Gastroesophageal sphincter (tissue), 4 donors: ENCODE results near the gene CEBPB. TPM values are rescaled to one million over a fixed set of nuclear protein-coding genes. Genes with fewer than 3 reads are reported as not detected.

Source experiments
- ATAC-seq: fragments of 150-250 bp; one replicate; pipeline ENCODE4 v1.9.1; 2016; ENCODE audit warnings: mild to moderate bottlenecking, moderate library complexity
- H3K27ac ChIP-seq, 4 donors: fragments of 200-600 bp; sonication (generic) in 3 of 4; 1 replicate in 3 of 4; 2 replicates in 1 of 4; pipeline ENCODE4 v1.5.1; 2016 to 2019
- H3K27me3 ChIP-seq: fragments of 200-600 bp; sonication (generic); one replicate; pipeline ENCODE4 v1.5.1; 2019
- H3K36me3 ChIP-seq, 2 donors: fragments of 200-600 bp; sonication (generic); one replicate each; pipeline ENCODE4 v1.5.1; 2019; ENCODE audit warnings: control low read depth in 1 of 2
- H3K4me1 ChIP-seq, 3 donors: fragments of 200-600 bp; sonication (generic); 1 replicate in 2 of 3; 2 replicates in 1 of 3; pipeline ENCODE4 v1.5.1; 2016 to 2019; ENCODE audit warnings: control low read depth in 2 of 3
- H3K4me3 ChIP-seq, 2 donors: fragments of 200-600 bp; sonication (generic); one replicate each; pipeline ENCODE4 v1.5.1; 2019; ENCODE audit warnings: mild to moderate bottlenecking in 1 of 2, moderate library complexity in 1 of 2
- H3K9me3 ChIP-seq, 3 donors: fragments of 200-600 bp; sonication (generic); one replicate each; pipeline ENCODE4 v1.5.1; 2017 to 2019; ENCODE audit warnings: control low read depth in 2 of 3
- EP300 ChIP-seq: sonication (generic); formaldehyde crosslinking; IDR thresholded peaks from one replicate; pipeline ENCODE4 v1.6.1; 2017; ENCODE audit warnings: antibody characterized with exemption, mild to moderate bottlenecking
- POLR2A ChIP-seq, 2 donors: fragments of 450-650 bp; IDR thresholded peaks; one replicate each; pipeline ENCODE4 v1.6.1; 2017; ENCODE audit warnings: antibody characterized with exemption in 2 of 2, mild to moderate bottlenecking in 2 of 2, moderate library complexity in 1 of 2
- POLR2AphosphoS5 ChIP-seq: sonication (generic); formaldehyde crosslinking; IDR thresholded peaks from one replicate; pipeline ENCODE4 v1.6.1; 2017; ENCODE audit warnings: antibody characterized with exemption
- WGBS, 2 donors: methylation state at CpG; one replicate each; pipeline ENCODE4 v1.1.5; 2018; ENCODE audit warnings: low coverage in 1 of 2; 5-methylcytosine and 5-hydroxymethylcytosine counted together
- total RNA-seq, 4 donors: library from RNA; depleted of rRNA; stranded (reverse); fragments of >200 nt; gene quantifications; one replicate each; pipeline ENCODE4 v1.1.0, GENCODE V29; 2016
- TF ChIP-seq, protein P1 (sequence below), 4 experiments: fragments of 200-600 bp in 2 of 4; fragments of 450-650 bp in 2 of 4; sonication (generic) in 1 of 4; IDR thresholded peaks; one replicate each; pipeline ENCODE4 v1.5.1; 2017 to 2019; ENCODE audit warnings: antibody characterized with exemption in 4 of 4, mild to moderate bottlenecking in 2 of 4, moderate library complexity in 2 of 4

The CEBPB gene
- total RNA-seq, 4 donors from 2014 or later, result 85.2 to 125 (median 108) TPM

DNA sequence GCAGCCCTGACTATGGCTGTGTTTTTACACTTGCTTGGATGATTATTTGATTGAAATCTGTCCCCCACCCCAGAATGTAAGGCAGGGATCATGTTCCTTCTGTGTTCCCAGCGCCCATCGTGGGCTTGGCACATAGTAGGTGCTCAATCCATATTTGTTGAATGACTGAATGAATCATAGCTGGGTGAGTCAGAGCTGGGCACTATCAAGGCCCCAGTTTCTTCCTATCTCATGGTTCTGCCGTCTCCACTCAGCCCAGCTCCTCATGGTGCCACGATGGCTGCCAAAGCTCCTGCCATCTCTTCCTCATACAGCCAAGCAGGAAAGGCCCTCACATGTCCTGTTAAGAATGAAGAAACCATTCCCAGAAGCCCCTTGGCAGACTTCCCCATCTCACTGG lies 29.0 kb downstream of the CEBPB start:
- Histone ChIP-seq H3K4me1 (peaks cover 0 to 20% (median 5%) of the 10 kb centered on the region in 3 donors), H3K4me3 (no peak overlapping the region), H3K36me3 (no peaks in the 10 kb centered on the region), H3K9me3 (peaks cover 0 to 10% (median 0%) of the 10 kb centered on the region in 3 donors), H3K27ac (no peak overlapping the region), H3K27me3 (no peaks in the 10 kb centered on the region)
- TF ChIP-seq POLR2AphosphoS5 (no peak), POLR2A (IDR thresholded peaks at IDR 0.05) (no peak), EP300 (no peak)
- TF ChIP-seq, protein P1, sequence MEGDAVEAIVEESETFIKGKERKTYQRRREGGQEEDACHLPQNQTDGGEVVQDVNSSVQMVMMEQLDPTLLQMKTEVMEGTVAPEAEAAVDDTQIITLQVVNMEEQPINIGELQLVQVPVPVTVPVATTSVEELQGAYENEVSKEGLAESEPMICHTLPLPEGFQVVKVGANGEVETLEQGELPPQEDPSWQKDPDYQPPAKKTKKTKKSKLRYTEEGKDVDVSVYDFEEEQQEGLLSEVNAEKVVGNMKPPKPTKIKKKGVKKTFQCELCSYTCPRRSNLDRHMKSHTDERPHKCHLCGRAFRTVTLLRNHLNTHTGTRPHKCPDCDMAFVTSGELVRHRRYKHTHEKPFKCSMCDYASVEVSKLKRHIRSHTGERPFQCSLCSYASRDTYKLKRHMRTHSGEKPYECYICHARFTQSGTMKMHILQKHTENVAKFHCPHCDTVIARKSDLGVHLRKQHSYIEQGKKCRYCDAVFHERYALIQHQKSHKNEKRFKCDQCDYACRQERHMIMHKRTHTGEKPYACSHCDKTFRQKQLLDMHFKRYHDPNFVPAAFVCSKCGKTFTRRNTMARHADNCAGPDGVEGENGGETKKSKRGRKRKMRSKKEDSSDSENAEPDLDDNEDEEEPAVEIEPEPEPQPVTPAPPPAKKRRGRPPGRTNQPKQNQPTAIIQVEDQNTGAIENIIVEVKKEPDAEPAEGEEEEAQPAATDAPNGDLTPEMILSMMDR (IDR thresholded peaks at IDR 0.05), result no peak
- ATAC-seq, result no peak
- WGBS, 2 donors, result 63 to 75% methylated on average over 4 of the region's 4 CpGs

DNA sequence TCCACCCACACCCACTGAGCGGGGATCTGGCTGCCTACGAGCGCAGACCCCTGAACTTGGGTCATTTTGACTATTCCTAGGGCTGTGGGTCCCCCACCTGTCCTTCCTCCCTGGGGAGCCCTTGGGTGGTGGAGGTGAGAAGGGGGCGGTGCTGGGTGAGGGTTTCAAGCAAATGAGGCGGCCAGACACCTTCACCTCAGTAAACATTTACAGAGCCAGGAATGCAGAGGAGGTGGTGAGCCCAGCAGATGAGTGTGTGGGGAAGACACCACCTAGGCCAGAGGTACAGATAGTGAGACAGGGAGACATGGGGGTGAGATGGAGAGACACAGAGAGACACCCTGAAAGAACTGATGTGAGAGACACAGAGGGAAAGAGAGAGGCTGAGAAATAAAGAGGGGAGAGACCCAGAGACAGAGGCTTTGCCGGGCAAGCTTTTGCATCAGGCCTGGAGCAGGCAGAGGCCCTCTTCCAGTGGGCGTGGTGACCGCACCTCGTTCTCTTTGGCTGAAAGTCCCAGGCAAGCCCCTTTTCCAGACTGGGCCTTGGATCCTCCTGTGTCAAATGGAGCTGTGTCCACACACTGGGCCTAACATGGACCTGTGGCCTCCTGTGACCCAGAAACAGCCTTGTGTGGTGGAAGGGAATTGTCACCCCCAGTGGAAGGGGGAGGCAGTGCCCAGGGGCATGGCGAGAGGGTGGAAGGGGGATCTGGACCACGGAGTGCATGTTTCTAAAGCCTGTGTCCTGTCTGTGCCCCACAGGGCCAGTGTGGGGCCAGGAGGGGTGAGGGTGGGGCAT lies 29.7 kb downstream of the CEBPB start:
- Histone ChIP-seq H3K27me3 (no peaks in the 10 kb centered on the region), H3K9me3 (peaks cover 0 to 10% (median 0%) of the 10 kb centered on the region in 3 donors), H3K36me3 (no peaks in the 10 kb centered on the region), H3K27ac (no peak overlapping the region), H3K4me3 (no peak overlapping the region), H3K4me1 (peaks cover 0 to 27% (median 5%) of the 10 kb centered on the region in 3 donors)
- no peak for TF ChIP-seq EP300
- TF ChIP-seq, protein P1 (IDR thresholded peaks at IDR 0.05), result no peak
- TF ChIP-seq POLR2A (IDR thresholded peaks at IDR 0.05), result no peak
- no peak for TF ChIP-seq POLR2AphosphoS5
- 89 to 90% methylated on average over 2 to 4 of the region's 11 CpGs for WGBS, 2 donors
- no peak for ATAC-seq

DNA sequence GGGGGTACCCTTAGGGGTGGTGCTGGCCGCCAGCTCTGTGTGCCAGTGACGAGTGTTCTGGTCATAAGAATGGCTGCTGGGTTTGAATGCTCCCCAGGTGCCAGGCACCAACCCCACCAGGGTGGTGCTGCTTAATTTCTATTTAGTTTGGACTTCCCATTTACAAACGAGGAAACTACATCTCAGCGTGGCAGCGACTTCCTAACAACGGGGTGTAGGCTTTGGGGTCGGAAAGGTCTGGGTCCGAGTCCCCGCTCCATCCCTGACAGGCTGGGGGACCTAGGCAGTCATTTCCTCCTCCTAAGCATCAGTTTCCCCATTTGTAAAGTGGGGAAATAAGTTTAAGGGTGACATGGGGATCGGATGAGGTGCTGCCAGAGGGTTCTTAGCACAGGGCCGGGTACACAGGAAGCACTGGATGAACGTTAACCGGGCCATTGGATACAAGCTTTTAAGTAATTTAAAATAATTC lies 30.3 kb downstream of the CEBPB start:
- no peak for TF ChIP-seq POLR2AphosphoS5
- TF ChIP-seq POLR2A (IDR thresholded peaks at IDR 0.05), result no peak
- no peak for TF ChIP-seq EP300
- TF ChIP-seq, protein P1 (IDR thresholded peaks at IDR 0.05), result no peak
- no peaks in the 10 kb centered on the region for H3K27me3 ChIP-seq
- peak overlapping the region in 1 of 4 donors; percentile 89 for H3K27ac ChIP-seq
- no peaks in the 10 kb centered on the region for H3K36me3 ChIP-seq
- no peak for ATAC-seq
- peaks cover 0 to 10% (median 0%) of the 10 kb centered on the region in 3 donors for H3K9me3 ChIP-seq
- WGBS, 2 donors, result 64 to 83% methylated on average over 4 to 7 of the region's 13 CpGs
- no peak overlapping the region for H3K4me3 ChIP-seq
- H3K4me1 ChIP-seq, result peaks cover 0 to 33% (median 7%) of the 10 kb centered on the region in 3 donors

DNA sequence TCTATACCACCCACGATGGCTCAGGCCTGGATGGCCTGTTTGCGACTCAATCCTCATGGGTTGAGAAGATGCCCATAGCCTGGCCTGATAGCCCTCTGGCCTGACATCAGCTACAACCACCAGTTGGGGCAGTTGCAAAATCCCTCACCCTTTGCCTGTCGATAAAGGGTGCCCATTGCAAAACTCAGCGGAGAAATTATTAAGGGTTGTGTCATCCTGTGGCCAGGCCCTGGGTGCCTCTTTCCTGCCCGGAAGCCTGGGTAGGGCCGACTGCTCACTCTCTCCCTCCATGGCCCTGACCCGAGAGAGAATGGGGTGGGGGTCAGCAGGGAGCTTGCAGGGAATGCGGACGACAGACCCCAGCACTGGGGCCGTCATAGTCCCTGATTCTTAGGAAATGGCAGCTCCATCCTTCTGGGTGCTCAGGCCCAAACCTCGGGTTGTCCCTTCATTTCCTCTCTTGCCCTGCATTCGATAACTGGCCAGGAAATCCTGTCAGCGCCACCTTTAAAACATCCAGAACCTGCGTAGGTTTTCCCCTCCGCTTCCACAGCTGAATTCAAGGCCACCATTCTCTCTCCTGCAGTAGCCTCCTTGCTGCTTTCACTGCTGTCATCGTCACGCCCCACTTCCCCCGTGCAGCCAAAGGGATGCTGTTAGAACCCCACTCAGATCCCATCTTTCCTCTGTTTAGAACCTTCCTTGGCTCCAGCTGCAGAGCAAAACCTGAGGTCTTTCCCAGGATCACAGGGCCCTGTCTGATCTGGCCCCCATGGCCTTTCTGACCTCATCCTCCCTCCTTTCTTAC lies 31.1 kb downstream of the CEBPB start:
- Histone ChIP-seq H3K4me1 (peaks cover 0 to 41% (median 15%) of the 10 kb centered on the region in 3 donors), H3K27ac (peak overlapping the region in 2 of 4 donors; percentile 52 to 89), H3K9me3 (peaks cover 0 to 10% (median 0%) of the 10 kb centered on the region in 3 donors), H3K36me3 (no peaks in the 10 kb centered on the region), H3K27me3 (no peaks in the 10 kb centered on the region), H3K4me3 (no peak overlapping the region)
- 83 to 100% methylated on average over 2 to 15 of the region's 18 CpGs for WGBS, 2 donors
- TF ChIP-seq, protein P1 (IDR thresholded peaks at IDR 0.05), result no peak
- no peak for TF ChIP-seq POLR2A (IDR thresholded peaks at IDR 0.05)
- TF ChIP-seq POLR2AphosphoS5, result no peak
- no peak for TF ChIP-seq EP300
- ATAC-seq, result no peak
